ENCODE results near the gene ACSS1.

ACSS1 gene

GRCh38 chr20:25037288-25038102 lies 20.4 kb downstream of the ACSS1 start:
- H2AFZ ChIP-seq: peak overlapping the region; percentile 26
- no peak overlapping the region for H3K4me2 ChIP-seq (ENCODE audit: low read length)
- H3K79me2 ChIP-seq: peaks cover 24% of the 10 kb centered on the region
- TF ChIP-seq CTCF (IDR thresholded peaks at IDR 0.05): no peak
- H3K27me3 ChIP-seq (ENCODE audit: control insufficient read depth, insufficient read depth, low read length): no peaks in the 10 kb centered on the region
- peak overlapping the region; percentile 59 for H3K27ac ChIP-seq
- H3K36me3 ChIP-seq (ENCODE audit: control insufficient read depth, insufficient read depth, low read length): no peaks in the 10 kb centered on the region
- no peak overlapping the region for H3K9ac ChIP-seq
- H3K9me3 ChIP-seq (ENCODE audit: control insufficient read depth, low read length): no peaks in the 10 kb centered on the region
- H3K4me3 ChIP-seq (ENCODE audit: low read depth, low read length): no peak overlapping the region
- H3K4me1 ChIP-seq: peaks cover 64% of the 10 kb centered on the region

- peaks cover 66% of the 10 kb centered on the region for H3K4me1 ChIP-seq
- peaks cover 31% of the 10 kb centered on the region for H3K79me2 ChIP-seq
- H3K27ac ChIP-seq: peak overlapping the region; percentile 7
- H3K9ac ChIP-seq: no peak overlapping the region
- H3K4me3 ChIP-seq (ENCODE audit: low read depth, low read length): no peak overlapping the region
- peak overlapping the region; percentile 28 for H3K4me2 ChIP-seq (ENCODE audit: low read length)
- H3K9me3 ChIP-seq (ENCODE audit: control insufficient read depth, low read length): no peaks in the 10 kb centered on the region
- TF ChIP-seq CTCF (IDR thresholded peaks at IDR 0.05): no peak
- no peaks in the 10 kb centered on the region for H3K36me3 ChIP-seq (ENCODE audit: control insufficient read depth, insufficient read depth, low read length)
- H3K27me3 ChIP-seq (ENCODE audit: control insufficient read depth, insufficient read depth, low read length): no peaks in the 10 kb centered on the region
- H2AFZ ChIP-seq: no peak overlapping the region
These were observed 21.5 kb downstream of the ACSS1 start for GRCh38 chr20:25036331-25036936.

- no peaks in the 10 kb centered on the region for H3K36me3 ChIP-seq (ENCODE audit: control insufficient read depth, insufficient read depth, low read length)
- no peak overlapping the region for H3K9ac ChIP-seq
- H3K9me3 ChIP-seq (ENCODE audit: control insufficient read depth, low read length): no peaks in the 10 kb centered on the region
- no peak overlapping the region for H2AFZ ChIP-seq
- TF ChIP-seq CTCF (IDR thresholded peaks at IDR 0.05): no peak
- H3K4me3 ChIP-seq (ENCODE audit: low read depth, low read length): no peak overlapping the region
- peaks cover 70% of the 10 kb centered on the region for H3K4me1 ChIP-seq
- H3K4me2 ChIP-seq (ENCODE audit: low read length): no peak overlapping the region
- peaks cover 32% of the 10 kb centered on the region for H3K79me2 ChIP-seq
- no peak overlapping the region for H3K27ac ChIP-seq
- H3K27me3 ChIP-seq (ENCODE audit: control insufficient read depth, insufficient read depth, low read length): no peaks in the 10 kb centered on the region
These were observed 22.0 kb downstream of the ACSS1 start for GRCh38 chr20:25035921-25036320.

- Histone ChIP-seq H3K4me3 (ENCODE audit: low read depth, low read length) (no peak overlapping the region), H3K27ac (peak overlapping the region; percentile 31), H3K79me2 (peaks cover 40% of the 10 kb centered on the region), H3K27me3 (ENCODE audit: control insufficient read depth, insufficient read depth, low read length) (no peaks in the 10 kb centered on the region), H3K9me3 (ENCODE audit: control insufficient read depth, low read length) (no peaks in the 10 kb centered on the region), H3K4me1 (peaks cover 53% of the 10 kb centered on the region), H2AFZ (no peak overlapping the region), H3K9ac (no peak overlapping the region), H3K36me3 (ENCODE audit: control insufficient read depth, insufficient read depth, low read length) (no peaks in the 10 kb centered on the region), H3K4me2 (ENCODE audit: low read length) (no peak overlapping the region)
- TF ChIP-seq CTCF (IDR thresholded peaks at IDR 0.05): no peak
These were observed 24.0 kb downstream of the ACSS1 start for GRCh38 chr20:25033924-25034300.
